Suppressor macrophage (primary cell): ENCODE results near the gene ACBD5.
"Not testable (repeated sequence)": the region's sequence is repeated elsewhere in the genome, so short reads cannot be mapped to it uniquely, and the experiment has no call there.

ENCODE experiments used
- DNase-seq, 4 experiments: peaks; one replicate each; pipeline ENCODE4 v3.0.0-alpha.2; 2020 to 2022
- total RNA-seq, 17 experiments: gene quantifications; one replicate each; lab custom pipeline; 2026; ENCODE audit warnings: mixed read lengths in 6 of 17, inconsistent platforms in 3 of 17; lab: John Stamatoyannopoulos, UW

ACBD5 gene
- 44.7 to 97.2 (median 68.1) reads per million in 17 experiments for total RNA-seq

DNA sequence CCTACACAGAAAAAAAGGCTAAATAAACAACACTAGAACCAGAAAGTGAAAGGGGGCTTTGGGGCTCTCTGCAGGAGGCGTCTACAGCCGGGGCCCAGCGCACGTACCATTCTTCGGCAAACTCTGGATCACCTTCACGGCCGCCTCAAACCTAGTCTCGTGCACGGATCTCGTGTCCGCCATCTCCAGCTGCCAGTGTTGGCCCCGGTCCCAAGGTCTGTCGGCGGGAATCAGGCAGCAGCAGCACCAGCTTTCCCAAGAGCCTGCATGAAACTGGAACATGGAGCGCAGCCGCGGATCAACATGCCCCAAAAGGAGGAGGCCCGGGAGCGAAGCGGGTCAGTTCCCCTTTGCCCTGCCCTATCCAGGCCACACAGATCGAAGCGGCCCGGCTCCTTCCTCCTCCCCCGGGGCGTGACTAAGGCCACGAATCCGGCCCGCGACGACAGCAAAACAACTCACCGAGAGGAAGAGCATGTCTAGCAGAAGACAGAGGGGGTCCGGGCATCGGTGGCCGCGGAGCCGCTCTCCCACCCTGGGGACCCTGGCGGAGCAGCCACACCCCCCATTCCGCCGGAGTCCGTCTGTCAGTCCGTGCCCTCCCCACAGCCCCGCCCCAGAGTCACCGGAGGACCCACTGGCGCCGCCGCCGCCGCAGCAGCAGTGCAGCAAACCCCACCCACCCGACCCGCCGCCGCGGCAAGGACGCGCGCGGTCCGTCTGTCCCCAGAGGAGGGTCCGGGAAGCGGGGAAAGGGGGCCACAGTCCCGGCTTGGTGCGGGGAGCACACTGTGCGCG lies at the start of gene ACBD5:
Gene ACBD5, minus strand, starts transcription at position 586 of the 798 bp plus-strand sequence. Its CDS starts 109 bp downstream, at position 477.
- peak; percentile 96 to 98 (median 97) for DNase-seq

GRCh38 chr10:27285093-27285492 lies 44.5 kb upstream of the ACBD5 start:
- DNase-seq: peak in 3 of 4 experiments; percentile 5 to 22 (median 17)

GRCh38 chr10:27276581-27276980 lies 36.0 kb upstream of the ACBD5 start:
- DNase-seq: no peak

DNA sequence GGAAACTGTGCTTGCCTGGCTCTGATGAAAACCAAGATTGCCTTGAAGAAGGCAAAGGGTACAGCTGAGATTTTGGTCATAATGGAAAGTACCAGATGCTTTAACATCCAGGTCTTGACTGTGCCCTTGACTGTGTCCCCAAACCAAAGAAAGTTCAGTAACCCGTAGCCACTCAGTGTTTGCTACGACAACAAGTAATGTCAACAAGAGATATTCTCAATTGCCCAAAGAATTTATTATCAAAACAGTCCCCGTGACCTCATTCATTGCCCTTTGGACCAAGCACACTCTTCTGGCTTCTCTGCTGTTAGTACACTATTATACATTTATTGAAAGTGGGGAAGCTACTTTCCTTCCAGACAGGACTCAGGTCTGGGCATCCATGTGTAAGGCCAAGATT lies 25.4 kb upstream of the ACBD5 start:
- DNase-seq: not testable (repeated sequence)

DNA sequence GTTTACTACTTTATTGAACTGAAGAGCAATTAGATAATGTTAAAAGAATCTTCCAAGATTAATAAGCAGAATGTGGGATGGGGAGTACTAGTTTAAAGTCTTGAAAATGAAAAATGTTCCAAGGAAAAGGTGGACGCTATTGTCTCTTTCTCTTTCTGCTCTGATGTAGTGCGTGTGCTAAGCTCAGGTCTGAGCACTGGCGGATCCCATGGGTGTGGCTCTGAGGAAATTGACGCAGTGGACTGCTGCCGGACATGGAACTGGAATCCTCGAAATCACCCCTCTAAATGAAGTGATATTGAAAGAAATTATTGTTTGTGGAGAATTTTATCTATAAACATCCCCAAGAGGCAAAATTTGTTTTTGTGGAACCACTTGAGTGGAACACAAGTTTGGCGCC lies 22.2 kb upstream of the ACBD5 start:
- DNase-seq: not testable (repeated sequence)

DNA sequence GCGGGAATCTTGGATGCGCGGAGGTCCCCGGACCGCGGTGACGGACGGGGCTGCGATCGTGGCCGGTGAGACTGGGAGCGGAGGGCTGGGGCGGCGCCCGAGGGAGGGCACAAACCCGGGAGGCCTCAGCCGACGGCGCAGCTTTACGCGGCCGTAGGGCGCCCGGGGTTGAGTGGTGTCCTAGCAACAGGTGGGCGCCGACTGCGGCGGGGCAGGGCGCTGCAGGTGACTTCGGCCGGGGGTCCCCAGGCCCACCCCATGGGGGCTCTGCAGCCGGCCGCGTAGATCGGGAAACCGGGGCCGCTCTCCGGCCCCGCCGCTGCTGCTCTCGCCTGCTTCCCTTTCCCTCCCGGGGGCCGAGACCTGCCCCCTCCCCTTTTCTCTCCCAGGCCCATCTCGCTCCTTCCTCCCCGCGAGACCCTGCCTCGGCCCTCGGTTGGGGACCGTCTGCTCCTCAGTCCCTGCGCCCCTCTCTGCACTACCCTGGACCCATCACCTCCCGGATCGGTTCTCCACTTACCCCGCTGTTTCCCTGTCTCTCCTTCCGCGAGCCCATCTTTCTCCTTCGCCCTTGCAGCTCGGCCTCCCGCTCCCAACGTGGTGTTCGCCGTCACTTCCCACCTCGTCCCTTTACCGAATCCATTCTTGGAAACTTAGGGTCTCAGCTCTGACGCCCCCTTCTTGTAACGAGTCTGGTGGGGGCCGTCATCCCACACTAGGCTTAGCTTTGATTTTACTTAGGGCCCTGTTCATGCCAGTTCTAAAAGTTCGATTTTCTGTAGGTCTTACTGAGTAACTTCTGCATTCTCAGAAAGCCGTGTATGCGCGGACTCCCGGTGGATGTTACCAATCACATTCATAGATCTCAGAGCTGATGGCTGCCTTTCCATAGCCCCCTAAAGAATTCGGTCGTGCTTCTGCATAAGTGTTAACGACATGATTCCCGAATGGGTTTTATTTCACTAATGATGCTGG lies 18.5 kb upstream of the ACBD5 start:
- peak in 3 of 4 experiments; percentile 6 to 36 (median 20) for DNase-seq

- DNase-seq: no peak
Observed at GRCh38 chr10:27258492-27258837, 17.9 kb upstream of the ACBD5 start.

- no peak for DNase-seq
Observed at GRCh38 chr10:27256299-27257189, 15.9 kb upstream of the ACBD5 start.

DNA sequence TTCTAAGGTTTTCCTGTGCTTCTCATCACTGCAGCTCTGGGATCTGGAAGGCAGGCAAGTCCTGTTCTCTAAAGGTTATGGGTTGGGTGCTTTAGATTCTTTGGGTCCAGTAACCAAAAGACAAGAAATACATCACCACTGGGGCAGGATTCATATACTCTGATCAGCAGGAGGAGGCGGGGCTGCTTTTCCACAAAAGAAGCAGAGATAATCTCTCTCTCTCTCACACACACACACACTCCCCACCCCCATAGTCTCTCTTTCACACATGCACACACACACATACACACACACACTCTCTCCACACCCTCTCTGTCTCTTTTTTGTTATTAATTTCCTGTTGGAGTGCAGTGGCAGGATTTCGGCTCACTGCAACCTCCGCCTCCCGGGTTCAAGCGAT lies 13.0 kb upstream of the ACBD5 start:
- no peak for DNase-seq

DNA sequence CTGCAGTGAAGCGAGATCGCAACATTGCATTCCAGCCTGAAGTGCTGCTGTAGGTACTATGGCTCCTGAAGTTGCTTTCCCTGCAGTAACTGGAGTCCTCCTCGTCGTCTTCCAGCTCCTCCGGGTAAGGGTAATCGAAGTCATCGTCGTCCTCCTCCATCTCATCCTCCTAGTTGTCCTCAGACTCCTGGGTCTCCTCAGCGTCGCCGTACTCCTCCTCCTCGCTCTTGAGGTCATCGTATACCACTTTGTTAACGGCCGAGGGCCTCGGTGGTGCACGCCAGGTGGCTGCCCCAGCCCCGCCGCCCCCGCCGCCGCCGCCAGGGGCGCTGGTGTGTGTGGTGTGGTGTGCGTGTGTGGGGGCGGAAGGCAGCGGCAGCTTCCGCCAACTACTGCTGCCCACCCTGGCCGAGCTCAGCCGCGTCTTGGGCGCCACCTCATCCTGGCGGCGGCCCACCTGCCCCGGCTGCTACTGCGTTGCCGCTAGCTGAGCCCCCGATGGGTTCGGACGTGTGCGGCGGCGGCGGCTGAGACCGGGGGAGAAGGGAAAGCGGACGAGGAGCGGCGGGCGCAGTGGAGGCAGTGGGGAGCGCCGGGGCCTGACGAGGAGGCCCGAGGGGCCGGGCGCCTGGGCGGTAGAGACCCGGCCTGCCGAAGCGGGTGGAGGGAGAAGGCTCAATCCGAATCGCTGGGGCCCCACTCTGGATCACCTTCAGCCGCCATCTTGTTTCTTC lies 11.8 kb upstream of the ACBD5 start:
- DNase-seq: peak; percentile 71 to 85 (median 76)

- no peak for DNase-seq
Observed at GRCh38 chr10:27251554-27251953, 11.0 kb upstream of the ACBD5 start.

GRCh38 chr10:27248215-27248614 lies 7.6 kb upstream of the ACBD5 start:
- DNase-seq: no peak

- no peak for DNase-seq
Observed at GRCh38 chr10:27247441-27247840, 6.8 kb upstream of the ACBD5 start.

DNA sequence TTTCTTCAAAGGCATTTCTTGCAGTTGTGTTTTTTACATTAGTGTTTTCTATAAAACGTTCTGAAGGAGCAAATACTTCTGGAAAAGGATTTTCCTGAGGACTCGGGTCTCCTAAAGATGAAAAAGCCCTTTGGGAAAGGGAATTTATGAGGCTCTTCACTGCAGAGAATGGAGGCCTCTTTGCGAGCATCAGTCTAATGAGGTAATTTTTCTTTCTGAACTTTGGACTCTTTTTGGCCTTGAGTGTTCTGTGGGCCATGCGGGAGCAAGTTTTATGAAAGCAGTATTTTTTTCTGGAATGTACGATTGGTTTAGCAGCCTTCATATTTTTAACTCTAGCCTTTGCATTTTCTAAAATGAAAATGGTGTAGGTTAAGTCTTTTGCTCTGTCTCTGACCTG lies 6.4 kb upstream of the ACBD5 start:
- no peak for DNase-seq

GRCh38 chr10:27245836-27246235 lies 5.2 kb upstream of the ACBD5 start:
- DNase-seq: no peak

GRCh38 chr10:27244976-27245375 lies 4.4 kb upstream of the ACBD5 start:
- no peak for DNase-seq

DNA sequence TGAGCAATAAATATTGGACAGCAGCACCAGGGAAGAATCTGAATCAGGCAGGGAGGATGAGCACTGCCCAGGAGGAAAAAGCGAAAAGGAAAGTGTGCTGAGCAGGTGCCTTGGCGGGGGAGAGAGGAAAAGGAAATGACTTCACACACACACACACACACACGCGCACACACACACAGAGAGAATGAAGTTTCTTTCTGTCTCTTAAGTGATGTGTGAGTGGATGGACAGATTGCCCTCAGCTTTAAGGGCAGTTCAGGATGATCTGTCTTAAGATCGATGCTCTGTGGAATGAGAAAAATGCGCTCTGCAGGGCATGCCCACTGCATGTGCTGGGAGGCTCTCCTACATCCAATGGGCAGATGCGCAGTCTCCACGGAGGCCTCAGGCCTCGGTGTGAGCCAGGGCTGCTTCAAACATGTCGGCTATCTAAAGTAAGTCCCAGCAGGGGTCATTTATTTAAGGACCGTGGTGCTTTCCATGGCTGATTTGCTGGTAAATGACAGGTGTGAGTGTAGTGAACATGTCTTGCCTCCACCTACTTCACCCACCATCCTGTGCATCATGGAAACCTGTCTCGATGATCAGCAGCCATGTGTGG lies 2.5 kb upstream of the ACBD5 start:
- DNase-seq: peak; percentile 51 to 77 (median 71)

- no peak for DNase-seq
Observed at GRCh38 chr10:27242473-27242950, 1.9 kb upstream of the ACBD5 start.

GRCh38 chr10:27241652-27242472 lies 1.3 kb upstream of the ACBD5 start:
- peak; percentile 97 to 99 (median 98) for DNase-seq
